Gastrocnemius medialis (tissue), 4 donors: ENCODE results near the gene ALDH2. TPM values are rescaled to one million over a fixed set of nuclear protein-coding genes. Genes with fewer than 3 reads are reported as not detected.
"Not testable (repeated sequence)": the region's sequence is repeated elsewhere in the genome, so short reads cannot be mapped to it uniquely, and the experiment has no call there.

Experiments
- ATAC-seq, 2 donors: fragments of 150-250 bp; one replicate each; pipeline ENCODE4 v1.9.1; 2016
- DNase-seq, 2 donors: peaks; one replicate each; pipeline ENCODE4 v3.0.0-alpha.2; 2019
- H3K27ac ChIP-seq, 4 donors: fragments of 200-600 bp; sonication (generic); 1 replicate in 1 of 4; 2 replicates in 3 of 4; pipeline ENCODE4 v1.5.1; 2016 to 2018; ENCODE audit warnings: mild to moderate bottlenecking in 2 of 4, moderate library complexity in 1 of 4
- H3K27me3 ChIP-seq, 3 donors: fragments of 200-600 bp; sonication (generic) in 2 of 3; 1 replicate in 1 of 3; 2 replicates in 2 of 3; pipeline versions ENCODE4 v1.5.1 to v1.6.0; 2016 to 2019; ENCODE audit warnings: mild to moderate bottlenecking in 1 of 3, moderate library complexity in 1 of 3
- H3K36me3 ChIP-seq, 2 donors: fragments of 200-600 bp; sonication (generic) in 1 of 2; one replicate each; pipeline ENCODE4 v1.5.1; 2017 to 2018
- H3K4me1 ChIP-seq, 2 donors: fragments of 200-600 bp; sonication (generic) in 1 of 2; one replicate each; pipeline ENCODE4 v1.5.1; 2016 to 2017; ENCODE audit warnings: mild to moderate bottlenecking in 2 of 2
- H3K4me3 ChIP-seq, 4 donors: fragments of 200-600 bp; sonication (generic) in 3 of 4; 1 replicate in 1 of 4; 2 replicates in 3 of 4; pipeline ENCODE4 v1.5.1; 2016 to 2019; ENCODE audit warnings: mild to moderate bottlenecking in 2 of 4
- H3K9me3 ChIP-seq, 3 donors: fragments of 200-600 bp; sonication (generic) in 2 of 3; 1 replicate in 1 of 3; 2 replicates in 2 of 3; pipeline ENCODE4 v1.5.1; 2016 to 2019
- CTCF ChIP-seq, 5 experiments: fragments of 450-650 bp in 3 of 5; fragments of 200-600 bp in 2 of 5; sonication (generic) in 2 of 5; IDR thresholded peaks in 4 of 5; conservative IDR thresholded peaks in 1 of 5; 1 replicate in 4 of 5; 2 replicates in 1 of 5; pipeline ENCODE4 v1.5.1; 2016 to 2019; ENCODE audit warnings: antibody characterized with exemption in 5 of 5, mild to moderate bottlenecking in 3 of 5, moderate library complexity in 3 of 5
- POLR2A ChIP-seq, 2 donors: fragments of 450-650 bp; IDR thresholded peaks; one replicate each; pipeline ENCODE4 v1.6.1; 2017; ENCODE audit warnings: antibody characterized with exemption in 2 of 2, mild to moderate bottlenecking in 2 of 2, moderate library complexity in 2 of 2
- in situ Hi-C, 4 donors: fragments of 200-750 bp; cut with MboI; loops; one replicate each; pipeline versions ENCODE4 v1.15.0 to v1.8.0; 2017; ENCODE audit warnings: low sequenced_read_pairs in 4 of 4
- intact Hi-C: fragments of 100-400 bp; cut with DNase I; formaldehyde crosslinking; loops from one replicate; pipeline ENCODE4 v1.15.1; 2023; ENCODE audit warnings: low total_unique reads
- total RNA-seq, 4 donors: library from RNA; depleted of rRNA; stranded (reverse); fragments of >200 nt; gene quantifications; one replicate each; pipeline versions ENCODE4 v1.1.0 to v1.2.3, GENCODE V29; 2016

The ALDH2 gene
- total RNA-seq, 4 donors from 2014 or later = 70.9 to 156 (median 89.9) TPM

GRCh38 chr12:111730420-111730819 is 36.3 kb upstream of the ALDH2 start:
- H3K36me3 ChIP-seq = peaks cover 0 to 42% of the 10 kb centered on the region in 2 donors

GRCh38 chr12:111732786-111733185 is 33.9 kb upstream of the ALDH2 start:
- no peak for TF ChIP-seq CTCF (IDR thresholded peaks at IDR 0.05 in 4 of 5, conservative IDR thresholded peaks at IDR 0.05 in 1 of 5)
- TF ChIP-seq POLR2A (IDR thresholded peaks at IDR 0.05) = no peak
- no peak for ATAC-seq
- intact Hi-C loops = no loop called here
- Histone ChIP-seq H3K4me1 (no peaks in the 10 kb centered on the region), H3K9me3 (no peaks in the 10 kb centered on the region), H3K27me3 (no peaks in the 10 kb centered on the region), H3K4me3 (no peak overlapping the region), H3K27ac (no peak overlapping the region), H3K36me3 (peaks cover 0 to 50% of the 10 kb centered on the region in 2 donors)
- no peak for DNase-seq
- in situ Hi-C loops = no loop called here

More at GRCh38 chr12:111730420-111730819, 36.3 kb upstream of the ALDH2 start:
- intact Hi-C loops = no loop called here
- in situ Hi-C loops = no loop called here
- TF ChIP-seq CTCF (IDR thresholded peaks at IDR 0.05 in 4 of 5, conservative IDR thresholded peaks at IDR 0.05 in 1 of 5) (no peak), POLR2A (IDR thresholded peaks at IDR 0.05) (no peak)
- Histone ChIP-seq H3K27me3 (no peaks in the 10 kb centered on the region), H3K27ac (no peak overlapping the region), H3K9me3 (no peaks in the 10 kb centered on the region), H3K4me1 (no peaks in the 10 kb centered on the region), H3K4me3 (no peak overlapping the region)
- DNase-seq (no peak), ATAC-seq (no peak)

GRCh38 chr12:111733340-111733915 is 33.3 kb upstream of the ALDH2 start:
- in situ Hi-C loops = no loop called here
- Histone ChIP-seq H3K4me3 (no peak overlapping the region), H3K27ac (no peak overlapping the region), H3K36me3 (peaks cover 0 to 56% of the 10 kb centered on the region in 2 donors), H3K4me1 (no peaks in the 10 kb centered on the region), H3K9me3 (no peaks in the 10 kb centered on the region), H3K27me3 (no peaks in the 10 kb centered on the region)
- ATAC-seq = no peak
- TF ChIP-seq POLR2A (IDR thresholded peaks at IDR 0.05) (no peak), CTCF (IDR thresholded peaks at IDR 0.05 in 4 of 5, conservative IDR thresholded peaks at IDR 0.05 in 1 of 5) (no peak)
- intact Hi-C loops = no loop called here
- no peak for DNase-seq

GRCh38 chr12:111739524-111739923 is 27.2 kb upstream of the ALDH2 start:
- H3K4me1 ChIP-seq, H3K9me3 ChIP-seq, DNase-seq, H3K27ac ChIP-seq, ATAC-seq, H3K4me3 ChIP-seq, in situ Hi-C loops, intact Hi-C loops, H3K27me3 ChIP-seq: not testable (repeated sequence)
- peaks cover 0 to 29% of the 10 kb centered on the region in 2 donors for H3K36me3 ChIP-seq

- intact Hi-C loops = no loop called here
- H3K4me3 ChIP-seq = no peak overlapping the region
- no peaks in the 10 kb centered on the region for H3K4me1 ChIP-seq
- TF ChIP-seq CTCF (IDR thresholded peaks at IDR 0.05 in 4 of 5, conservative IDR thresholded peaks at IDR 0.05 in 1 of 5) (no peak), POLR2A (IDR thresholded peaks at IDR 0.05) (no peak)
- no peaks in the 10 kb centered on the region for H3K9me3 ChIP-seq
- in situ Hi-C loops = no loop called here
- no peaks in the 10 kb centered on the region for H3K27me3 ChIP-seq
- no peak for DNase-seq
- peaks cover 0 to 44% of the 10 kb centered on the region in 2 donors for H3K36me3 ChIP-seq
- no peak overlapping the region for H3K27ac ChIP-seq
- ATAC-seq = no peak
Measured at GRCh38 chr12:111741235-111741812, 25.4 kb upstream of the ALDH2 start.
